Measurements from ENCODE around the gene MAT2A. TPM values are rescaled to one million over a fixed set of nuclear protein-coding genes. Genes with fewer than 3 reads are reported as not detected.

MAT2A gene
- total and polyA plus RNA-seq, 10 donors: 41.3 to 195 (median 133) TPM

DNA sequence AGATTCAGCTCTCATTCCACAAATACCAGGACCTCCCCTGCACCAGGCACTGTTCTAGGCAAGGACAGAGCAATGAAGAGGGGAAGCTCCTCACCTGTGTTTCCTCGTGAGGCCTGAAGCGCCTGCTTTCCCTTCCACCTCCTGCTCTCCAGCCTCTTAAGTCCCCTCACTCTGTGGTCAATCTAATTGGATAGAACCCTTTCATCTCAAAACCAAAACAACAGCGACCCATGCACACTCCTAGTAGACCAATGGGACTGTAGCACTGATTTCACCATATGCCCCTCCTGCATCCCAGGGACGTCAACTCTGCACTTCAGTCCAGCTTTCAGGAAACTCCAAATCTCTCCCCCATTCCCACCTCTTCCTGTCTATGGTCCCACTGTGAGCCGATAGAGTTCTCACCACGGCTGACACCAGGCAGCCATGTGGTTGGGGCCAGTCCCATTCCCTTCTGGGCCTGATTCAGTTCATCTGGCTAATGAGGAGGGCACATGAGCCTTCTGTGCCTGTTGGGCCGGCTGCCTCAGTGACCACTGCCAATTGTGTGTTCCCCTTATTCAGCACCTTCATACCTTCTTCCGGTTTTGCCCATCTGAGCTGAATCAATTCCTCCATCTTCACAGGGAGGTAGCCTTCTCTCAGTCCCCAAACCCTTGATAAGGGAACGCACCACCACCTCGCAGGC lies 33.3 kb upstream of the MAT2A start:
- DNase-seq: no peak

DNA sequence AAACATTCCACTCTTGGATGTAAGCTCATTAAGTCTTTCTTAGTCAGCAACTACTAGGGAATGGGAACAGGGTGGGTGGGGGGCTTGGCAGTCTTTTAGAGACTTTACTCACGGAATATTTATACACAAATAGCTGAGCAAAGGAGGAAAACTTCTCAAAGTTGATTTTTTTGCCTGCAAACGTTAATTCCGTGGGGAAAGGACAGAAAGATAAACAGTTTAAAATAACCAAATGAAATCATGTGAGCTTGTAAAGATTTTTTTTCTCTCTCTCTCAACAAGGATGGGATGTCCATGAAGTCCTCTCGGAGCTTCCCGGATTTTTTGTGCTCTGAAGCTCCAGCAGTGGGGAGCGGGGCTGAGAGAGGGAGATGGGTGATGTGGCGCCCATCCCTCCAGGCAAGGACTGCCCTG lies 32.2 kb upstream of the MAT2A start:
- TF ChIP-seq, protein P1, sequence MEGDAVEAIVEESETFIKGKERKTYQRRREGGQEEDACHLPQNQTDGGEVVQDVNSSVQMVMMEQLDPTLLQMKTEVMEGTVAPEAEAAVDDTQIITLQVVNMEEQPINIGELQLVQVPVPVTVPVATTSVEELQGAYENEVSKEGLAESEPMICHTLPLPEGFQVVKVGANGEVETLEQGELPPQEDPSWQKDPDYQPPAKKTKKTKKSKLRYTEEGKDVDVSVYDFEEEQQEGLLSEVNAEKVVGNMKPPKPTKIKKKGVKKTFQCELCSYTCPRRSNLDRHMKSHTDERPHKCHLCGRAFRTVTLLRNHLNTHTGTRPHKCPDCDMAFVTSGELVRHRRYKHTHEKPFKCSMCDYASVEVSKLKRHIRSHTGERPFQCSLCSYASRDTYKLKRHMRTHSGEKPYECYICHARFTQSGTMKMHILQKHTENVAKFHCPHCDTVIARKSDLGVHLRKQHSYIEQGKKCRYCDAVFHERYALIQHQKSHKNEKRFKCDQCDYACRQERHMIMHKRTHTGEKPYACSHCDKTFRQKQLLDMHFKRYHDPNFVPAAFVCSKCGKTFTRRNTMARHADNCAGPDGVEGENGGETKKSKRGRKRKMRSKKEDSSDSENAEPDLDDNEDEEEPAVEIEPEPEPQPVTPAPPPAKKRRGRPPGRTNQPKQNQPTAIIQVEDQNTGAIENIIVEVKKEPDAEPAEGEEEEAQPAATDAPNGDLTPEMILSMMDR (IDR thresholded peaks at IDR 0.05 in 8 of 11, conservative IDR thresholded peaks at IDR 0.05 in 3 of 11): no peak
- TF ChIP-seq POLR2A (IDR thresholded peaks at IDR 0.05) (no peak), POLR2AphosphoS5 (IDR thresholded peaks at IDR 0.05) (no peak)
- H3K4me3 ChIP-seq: no peak overlapping the region
- H3K36me3 ChIP-seq: no peaks in the 10 kb centered on the region
- no peaks in the 10 kb centered on the region for H3K27me3 ChIP-seq (replicated peaks in 1 of 7)
- no peak overlapping the region for H3K27ac ChIP-seq
- H3K4me1 ChIP-seq: peaks cover 0 to 44% (median 8%) of the 10 kb centered on the region in 6 donors
- intact Hi-C loops (cut with DNase I; ENCODE audit: low total_unique reads): no loop called here
- no peak for DNase-seq
- WGBS, 5 donors: 88 to 96% (median 92%) methylated on average over 7 of the region's 7 CpGs
- no peaks in the 10 kb centered on the region for H3K9me3 ChIP-seq

More for the DNA sequence above, 33.3 kb upstream of the MAT2A start:
- WGBS, 5 donors: 81 to 88% (median 86%) methylated on average over 10 of the region's 10 CpGs
- intact Hi-C loops (cut with DNase I; ENCODE audit: low total_unique reads): no loop called here
- H3K36me3 ChIP-seq: no peaks in the 10 kb centered on the region
- no peak for TF ChIP-seq POLR2A (IDR thresholded peaks at IDR 0.05)
- TF ChIP-seq, protein P1 (IDR thresholded peaks at IDR 0.05 in 8 of 11, conservative IDR thresholded peaks at IDR 0.05 in 3 of 11): no peak
- no peak for TF ChIP-seq POLR2AphosphoS5 (IDR thresholded peaks at IDR 0.05)
- no peak overlapping the region for H3K27ac ChIP-seq
- no peak overlapping the region for H3K4me3 ChIP-seq
- H3K27me3 ChIP-seq (replicated peaks in 1 of 7): no peaks in the 10 kb centered on the region
- H3K9me3 ChIP-seq: no peaks in the 10 kb centered on the region
- H3K4me1 ChIP-seq: peaks cover 0 to 44% (median 4%) of the 10 kb centered on the region in 6 donors

DNA sequence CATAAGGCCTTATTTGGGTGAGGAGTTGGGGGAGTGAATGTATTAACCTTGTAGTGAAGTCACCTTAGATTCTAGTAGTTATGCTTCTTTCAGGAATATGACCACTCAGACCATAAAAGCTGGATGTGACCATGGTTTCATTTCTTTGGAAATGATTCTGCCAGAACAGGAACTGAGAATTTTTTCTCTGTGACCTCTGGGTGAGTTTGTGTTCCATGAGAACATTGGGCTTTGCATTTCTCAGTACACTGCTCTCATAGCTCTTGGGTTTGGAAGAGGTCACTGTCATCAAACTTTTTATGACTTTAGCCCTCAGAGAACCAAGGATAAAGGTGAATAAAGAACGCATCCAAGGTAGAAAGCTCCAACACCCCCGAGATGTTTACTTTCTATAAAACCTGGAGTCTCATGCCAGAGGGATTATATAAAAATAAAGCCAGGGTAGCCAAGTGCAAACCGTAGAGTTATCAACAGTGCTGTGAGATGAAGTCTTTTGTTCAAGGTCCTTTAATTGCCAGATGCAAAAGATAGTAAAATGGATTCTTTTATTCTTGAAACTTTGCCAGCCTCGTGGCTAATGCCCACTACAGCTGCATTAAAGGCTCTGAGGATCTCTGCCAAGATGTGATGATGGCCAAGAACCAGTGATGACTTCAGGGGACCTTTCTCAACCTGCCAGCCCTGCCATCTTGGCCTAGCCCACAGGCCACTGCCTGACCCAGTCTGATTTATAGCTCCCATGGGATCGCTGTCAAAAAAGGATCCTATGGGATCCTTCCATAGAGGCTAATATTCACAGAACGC lies 27.8 kb upstream of the MAT2A start:
- Histone ChIP-seq H3K9me3 (no peaks in the 10 kb centered on the region), H3K4me1 (peaks cover 0 to 16% (median 8%) of the 10 kb centered on the region in 6 donors), H3K4me3 (no peak overlapping the region), H3K27me3 (replicated peaks in 1 of 7) (no peaks in the 10 kb centered on the region), H3K27ac (peak overlapping the region in 4 of 8 donors; percentile 45 to 56 (median 50)), H3K36me3 (no peaks in the 10 kb centered on the region)
- no peak for DNase-seq
- no peak for TF ChIP-seq POLR2A (IDR thresholded peaks at IDR 0.05)
- TF ChIP-seq POLR2AphosphoS5 (IDR thresholded peaks at IDR 0.05): no peak
- TF ChIP-seq, protein P1 (IDR thresholded peaks at IDR 0.05 in 8 of 11, conservative IDR thresholded peaks at IDR 0.05 in 3 of 11): no peak
- intact Hi-C loops (cut with DNase I; ENCODE audit: low total_unique reads): no loop called here
- 74 to 84% (median 80%) methylated on average over 6 of the region's 6 CpGs for WGBS, 5 donors

DNA sequence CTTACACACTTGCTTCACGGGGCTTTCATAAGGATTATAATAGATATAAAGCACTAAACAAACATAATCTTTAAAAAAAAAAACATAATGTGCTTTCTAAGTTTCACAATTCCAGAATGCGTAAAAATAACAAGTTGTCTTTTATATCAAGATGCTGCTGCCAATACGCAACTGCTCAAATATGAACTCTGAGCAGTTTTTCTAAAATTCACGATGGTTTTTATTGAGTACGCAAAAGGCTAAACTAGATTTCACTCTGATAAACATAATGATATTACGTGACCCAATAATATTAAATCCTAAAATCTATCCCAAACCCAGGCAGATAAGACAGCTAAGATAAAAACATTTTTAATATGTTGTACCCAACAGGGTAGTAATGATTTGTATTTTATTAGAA lies 24.6 kb upstream of the MAT2A start:
- H3K4me3 ChIP-seq: no peak overlapping the region
- H3K4me1 ChIP-seq: peaks cover 0 to 27% (median 8%) of the 10 kb centered on the region in 6 donors
- H3K27ac ChIP-seq: no peak overlapping the region
- intact Hi-C loops (cut with DNase I; ENCODE audit: low total_unique reads): no loop called here
- DNase-seq: no peak
- H3K9me3 ChIP-seq: no peaks in the 10 kb centered on the region
- WGBS, 5 donors: 88 to 97% (median 96%) methylated on average over 6 of the region's 6 CpGs
- no peaks in the 10 kb centered on the region for H3K36me3 ChIP-seq
- TF ChIP-seq, protein P1 (IDR thresholded peaks at IDR 0.05 in 8 of 11, conservative IDR thresholded peaks at IDR 0.05 in 3 of 11): no peak
- TF ChIP-seq POLR2AphosphoS5 (IDR thresholded peaks at IDR 0.05) (no peak), POLR2A (IDR thresholded peaks at IDR 0.05) (no peak)
- H3K27me3 ChIP-seq (replicated peaks in 1 of 7): no peaks in the 10 kb centered on the region
